Natural killer cell (primary cell): ENCODE results near the gene ROR1. TPM values are rescaled to one million over a fixed set of nuclear protein-coding genes. Genes with fewer than 3 reads are reported as not detected.

Source experiments
- ATAC-seq, 3 donors: fragments of 150-1000 bp in 2 of 3; fragments of 200-7000 bp in 1 of 3; cut with Tn5 transposase; 1 replicate in 1 of 3; 2 replicates in 2 of 3; pipeline ENCODE4 v1.10.0; 2021; ENCODE audit warnings: mild to moderate bottlenecking in 2 of 3, moderate library complexity in 2 of 3
- DNase-seq, 2 donors: peaks; one replicate each; pipeline versions ENCODE4 v3.0.0 to v3.0.0-alpha.2; 2013 to 2021; ENCODE audit warnings: mixed read lengths in 1 of 2
- H3K27ac ChIP-seq: one replicate; pipeline ENCODE4 v1.5.1; 2013; ENCODE audit warnings: mild to moderate bottlenecking, low read length
- H3K27me3 ChIP-seq: one replicate; pipeline ENCODE4 v1.6.1; 2013; ENCODE audit warnings: low read length; ENCODE audit not compliant: control insufficient read depth, insufficient read depth
- H3K36me3 ChIP-seq: one replicate; pipeline ENCODE4 v1.6.1; 2013; ENCODE audit warnings: low read length; ENCODE audit not compliant: control insufficient read depth, insufficient read depth
- H3K4me1 ChIP-seq: one replicate; pipeline ENCODE4 v1.6.1; 2013; ENCODE audit warnings: low read length; ENCODE audit not compliant: control insufficient read depth, insufficient read depth
- H3K4me3 ChIP-seq: one replicate; pipeline ENCODE4 v1.5.1; 2013; ENCODE audit warnings: low read length
- H3K9me3 ChIP-seq: one replicate; pipeline ENCODE4 v1.6.1; 2013; ENCODE audit warnings: low read length; ENCODE audit not compliant: control insufficient read depth, insufficient read depth
- H3K27ac Mint-ChIP-seq, 2 donors: one replicate each; pipeline ENCODE4 v1.8.0; 2022; ENCODE audit warnings: mild to moderate bottlenecking in 2 of 2, mixed read lengths in 2 of 2, moderate library complexity in 1 of 2
- H3K27me3 Mint-ChIP-seq, 2 donors: one replicate each; pipeline ENCODE4 v1.8.0; 2022; ENCODE audit warnings: low read depth in 2 of 2, mixed read lengths in 2 of 2
- H3K36me3 Mint-ChIP-seq: one replicate; pipeline ENCODE4 v1.8.0; 2022; ENCODE audit warnings: mixed read lengths
- H3K4me1 Mint-ChIP-seq, 2 donors: one replicate each; pipeline ENCODE4 v1.8.0; 2022; ENCODE audit warnings: mixed read lengths in 2 of 2
- H3K4me3 Mint-ChIP-seq: one replicate; pipeline ENCODE4 v1.8.0; 2022; ENCODE audit warnings: mild to moderate bottlenecking, moderate library complexity, mixed read lengths
- H3K9me3 Mint-ChIP-seq, 2 donors: one replicate each; pipeline ENCODE4 v1.8.0; 2022; ENCODE audit warnings: mixed read lengths in 2 of 2
- CTCF ChIP-seq: fragments of 200-600 bp; IDR thresholded peaks from one replicate; pipeline ENCODE4 v1.8.0; 2022; ENCODE audit warnings: antibody characterized with exemption
- WGBS: methylation state at CpG from one replicate; pipeline ENCODE4 v1.1.7; 2013; ENCODE audit warnings: missing lambda C conversion rate; ENCODE audit not compliant: insufficient coverage; 5-methylcytosine and 5-hydroxymethylcytosine counted together
- intact Hi-C: fragments of 100-400 bp; cut with micrococcal nuclease; formaldehyde crosslinking; loops from one replicate; pipeline ENCODE4 v1.14.2; 2022
- total RNA-seq, 4 donors: library from RNA; stranded (reverse); fragments of 120-200 nt in 1 of 4; gene quantifications; one replicate each; pipeline versions ENCODE4 v1.2.3 to v1.2.4, GENCODE V29; 2013 to 2022

Gene ROR1
- total RNA-seq, 3 donors from 2014 or later (not counting 1 experiment from before 2014, with no cell fraction given) = 0.05 to 0.35 (median 0.27) TPM

GRCh38 chr1:64019818-64020217 lies 246.0 kb downstream of the ROR1 start:
- no peak for TF ChIP-seq CTCF
- Histone ChIP-seq H3K4me1 (peaks cover 4% of the 10 kb centered on the region), H3K4me3 (no peak overlapping the region), H3K27me3 (no peaks in the 10 kb centered on the region), H3K36me3 (no peaks in the 10 kb centered on the region), H3K9me3 (no peaks in the 10 kb centered on the region), H3K27ac (no peak overlapping the region)
- Mint-ChIP-seq H3K27ac (peak overlapping the region in 1 of 2 donors; percentile 48), H3K4me1 (peaks cover 6 to 7% of the 10 kb centered on the region in 2 donors), H3K4me3 (no peak overlapping the region), H3K9me3 (no peaks in the 10 kb centered on the region), H3K36me3 (no peaks in the 10 kb centered on the region), H3K27me3 (no peaks in the 10 kb centered on the region)
- 52% methylated on average over 2 of the region's 2 CpGs for WGBS
- intact Hi-C loops = no loop called here
- ATAC-seq = peak; percentile 50 to 69 (median 50)
- peak in 1 of 2 donors; percentile 41 for DNase-seq

GRCh38 chr1:64021066-64021465 lies 247.2 kb downstream of the ROR1 start:
- no peak overlapping the region for H3K27ac Mint-ChIP-seq
- no peaks in the 10 kb centered on the region for H3K9me3 Mint-ChIP-seq
- no peaks in the 10 kb centered on the region for H3K36me3 Mint-ChIP-seq

GRCh38 chr1:64025051-64025450 lies 251.2 kb downstream of the ROR1 start:
- WGBS = 91% methylated on average over 4 of the region's 4 CpGs
- no peaks in the 10 kb centered on the region for H3K27me3 ChIP-seq

More at GRCh38 chr1:64021066-64021465, 247.2 kb downstream of the ROR1 start:
- H3K9me3 ChIP-seq = no peaks in the 10 kb centered on the region
- no peak overlapping the region for H3K27ac ChIP-seq
- no peak for DNase-seq
- no peak for TF ChIP-seq CTCF
- intact Hi-C loops = no loop called here
- Mint-ChIP-seq H3K27me3 (no peaks in the 10 kb centered on the region), H3K4me3 (no peak overlapping the region), H3K4me1 (peaks cover 6 to 7% of the 10 kb centered on the region in 2 donors)
- no peak overlapping the region for H3K4me3 ChIP-seq
- WGBS = 92% methylated on average over 3 of the region's 3 CpGs
- no peaks in the 10 kb centered on the region for H3K36me3 ChIP-seq
- H3K27me3 ChIP-seq = no peaks in the 10 kb centered on the region
- ATAC-seq = no peak
- H3K4me1 ChIP-seq = peaks cover 4% of the 10 kb centered on the region

More at GRCh38 chr1:64025051-64025450, 251.2 kb downstream of the ROR1 start:
- H3K4me3 Mint-ChIP-seq = no peak overlapping the region
- no peak for DNase-seq
- no peak overlapping the region for H3K4me3 ChIP-seq
- no peak for ATAC-seq
- H3K4me1 Mint-ChIP-seq = peaks cover under 1% of the 10 kb centered on the region in 2 donors
- H3K27ac Mint-ChIP-seq = no peak overlapping the region
- TF ChIP-seq CTCF = no peak
- no peaks in the 10 kb centered on the region for H3K4me1 ChIP-seq
- peaks cover 0 to 2% of the 10 kb centered on the region in 2 donors for H3K9me3 Mint-ChIP-seq
- H3K27me3 Mint-ChIP-seq = peaks cover 0 to 11% of the 10 kb centered on the region in 2 donors
- intact Hi-C loops = no loop called here
- no peaks in the 10 kb centered on the region for H3K36me3 ChIP-seq
- H3K27ac ChIP-seq = no peak overlapping the region
- no peaks in the 10 kb centered on the region for H3K9me3 ChIP-seq
- peaks cover 3% of the 10 kb centered on the region for H3K36me3 Mint-ChIP-seq
